Measurements from ENCODE around the gene PREP. TPM values are rescaled to one million over a fixed set of nuclear protein-coding genes. Genes with fewer than 3 reads are reported as not detected.

Gene PREP
- polyA plus RNA-seq, 1 of the 3 experiments (the other 2 are of a cell fraction) = 20.9 TPM

- Histone ChIP-seq H4K20me1 (ENCODE audit: insufficient read depth) (no peaks in the 10 kb centered on the region), H3K9me2 (no peaks in the 10 kb centered on the region), H3K4me3 (ENCODE audit: low read depth in 2 of 2, low read length in 1 of 2) (no peak overlapping the region), H2AFZ (ENCODE audit: low read depth) (no peak overlapping the region), H3K4me2 (no peak overlapping the region), H3K9me3 (no peaks in the 10 kb centered on the region), H3K27ac (ENCODE audit: low read depth in 2 of 2, low read length in 1 of 2) (no peak overlapping the region), H3F3A (replicated peaks; ENCODE audit: insufficient read depth) (no peaks in the 10 kb centered on the region), H3K27me3 (ENCODE audit: insufficient read depth) (no peaks in the 10 kb centered on the region), H3K9ac (no peak overlapping the region), H3K36me3 (replicated peaks in 1 of 2; ENCODE audit: control insufficient read depth in 1 of 2, insufficient read depth in 2 of 2, low read length in 1 of 2) (peaks cover 51 to 60% of the 10 kb centered on the region in 2 experiments), H3K79me2 (ENCODE audit: insufficient read depth) (0 out of 2 replicates have a peak, but pooled peaks cover 4% of the 10 kb centered on the region), H3K4me1 (ENCODE audit: control insufficient read depth in 1 of 2, insufficient read depth in 2 of 2, low read depth in 1 of 2, low read length in 1 of 2) (peaks cover 0 to 2% of the 10 kb centered on the region in 2 experiments; a peak in 3 of 4 replicates)
- WGBS (ENCODE audit: low lambda C conversion rate) = 100% methylated on average over 6 of the region's 6 CpGs
- DNase-seq = no peak
- ChIA-PET POLR2A (no interaction called here), CTCF (interaction anchor here (0.7 to 7.2 kb wide), 5 partner anchors 10 to 285 kb away, joined by 3 to 25 read pairs (median 8); partner anchors contain the start of gene PREP)
- TF ChIP-seq RCOR1 (IDR thresholded peaks at IDR 0.05; ENCODE audit: low read length) = no peak
- TF ChIP-seq SMC3 (IDR thresholded peaks at IDR 0.05; ENCODE audit: low read depth, low read length) = no peak
- no peak for TF ChIP-seq MXI1 (IDR thresholded peaks at IDR 0.05; ENCODE audit: low read depth, low read length)
- TF ChIP-seq TAF1 (IDR thresholded peaks at IDR 0.05; ENCODE audit: borderline replicate concordance, low read depth, low read length) = no peak
- no peak for TF ChIP-seq USF1 (IDR thresholded peaks at IDR 0.05; ENCODE audit: borderline replicate concordance, low read depth)
- TF ChIP-seq RAD21 (IDR thresholded peaks at IDR 0.05; ENCODE audit: low read length) = no peak
- no peak for TF ChIP-seq TEAD4 (IDR thresholded peaks at IDR 0.05; ENCODE audit: borderline replicate concordance, insufficient read depth)
- TF ChIP-seq IRF3 (IDR thresholded peaks at IDR 0.05; ENCODE audit: low read depth, low read length) = no peak
- TF ChIP-seq GABPA (IDR thresholded peaks at IDR 0.05; ENCODE audit: low read depth) = no peak
- no peak for TF ChIP-seq FOXJ3 (CRISPR knock-in tag; IDR thresholded peaks at IDR 0.05)
- no peak for TF ChIP-seq REST (IDR thresholded peaks at IDR 0.05; ENCODE audit: low read depth, low read length)
- no peak for TF ChIP-seq CHD2 (IDR thresholded peaks at IDR 0.05; ENCODE audit: low read length, partially characterized antibody)
- TF ChIP-seq RFX5 (IDR thresholded peaks at IDR 0.05; ENCODE audit: low read length) = no peak
- no peak for TF ChIP-seq RXRA (IDR thresholded peaks at IDR 0.05; ENCODE audit: borderline replicate concordance, low read depth)
- TF ChIP-seq EZH2phosphoT487 (IDR thresholded peaks at IDR 0.05; ENCODE audit: borderline replicate concordance, low read depth) = no peak
- TF ChIP-seq NFIC (IDR thresholded peaks at IDR 0.05; ENCODE audit: borderline replicate concordance) = no peak
- no peak for TF ChIP-seq SIN3A (IDR thresholded peaks at IDR 0.05; ENCODE audit: borderline replicate concordance, low read depth, low read length)
Measured at GRCh38 chr6:105373481-105373880, 29.4 kb downstream of the PREP start.

Data from SK-N-SH (cell line).